GM18867 (cell line): ENCODE results near the gene MIAT.

ENCODE experiments used
- ATAC-seq: cut with Tn5 transposase; IDR thresholded peaks from one replicate; pipeline ENCODE4 v1.9.1; 2021; ENCODE audit warnings: mild to moderate bottlenecking, moderate library complexity; ENCODE audit not compliant: unreplicated experiment

Gene MIAT

GRCh38 chr22:26631282-26631681, 26.1 kb upstream of the MIAT start:
- ATAC-seq = no peak

- ATAC-seq = no peak
Measured at GRCh38 chr22:26632422-26633155, 24.8 kb upstream of the MIAT start.

GRCh38 chr22:26634189-26634588, 23.2 kb upstream of the MIAT start:
- ATAC-seq = no peak

- no peak for ATAC-seq
Measured at GRCh38 chr22:26635117-26635516, 22.3 kb upstream of the MIAT start.

GRCh38 chr22:26636296-26636695, 21.1 kb upstream of the MIAT start:
- no peak for ATAC-seq

GRCh38 chr22:26642465-26643417, 14.6 kb upstream of the MIAT start:
- no peak for ATAC-seq

GRCh38 chr22:26643418-26644100, 13.8 kb upstream of the MIAT start:
- ATAC-seq = no peak

GRCh38 chr22:26646158-26646557, 11.2 kb upstream of the MIAT start:
- ATAC-seq = no peak

- no peak for ATAC-seq
Measured at GRCh38 chr22:26648011-26648497, 9.3 kb upstream of the MIAT start.

- no peak for ATAC-seq
Measured at GRCh38 chr22:26648528-26649388, 8.6 kb upstream of the MIAT start.

GRCh38 chr22:26650722-26651421, 6.5 kb upstream of the MIAT start:
- ATAC-seq = no peak

GRCh38 chr22:26651815-26652214, 5.6 kb upstream of the MIAT start:
- no peak for ATAC-seq

GRCh38 chr22:26658161-26658560, 773 bp downstream of the MIAT start:
- ATAC-seq = no peak

GRCh38 chr22:26658671-26659478, 1.5 kb downstream of the MIAT start:
- ATAC-seq = peak; percentile 63

GRCh38 chr22:26660356-26660755, 3.0 kb downstream of the MIAT start:
- no peak for ATAC-seq

GRCh38 chr22:26660961-26661578, 3.7 kb downstream of the MIAT start:
- no peak for ATAC-seq

- no peak for ATAC-seq
Measured at GRCh38 chr22:26662160-26662559, 4.8 kb downstream of the MIAT start.

GRCh38 chr22:26663374-26663923, 6.1 kb downstream of the MIAT start:
- no peak for ATAC-seq
